Sigmoid colon (tissue), 7 donors: ENCODE measurements around the gene PLEKHM1. TPM values are rescaled to one million over a fixed set of nuclear protein-coding genes. Genes with fewer than 3 reads are reported as not detected.
A peak's percentile ranks its signal among the peaks of the same experiment; 100 is the strongest.

Experiments used
- DNase-seq: peaks from one replicate; pipeline ENCODE4 v3.0.0-alpha.2; 2019
- H3K27ac ChIP-seq, 4 donors: fragments of 200-600 bp; sonication (generic); one replicate each; pipeline ENCODE4 v1.5.1; 2016 to 2019; ENCODE audit warnings: mild to moderate bottlenecking in 1 of 4
- H3K27me3 ChIP-seq, 3 donors: fragments of 200-600 bp; sonication (generic); one replicate each; pipeline ENCODE4 v1.5.1; 2019; ENCODE audit warnings: mild to moderate bottlenecking in 1 of 3
- H3K36me3 ChIP-seq, 4 donors: fragments of 200-600 bp; sonication (generic); one replicate each; pipeline ENCODE4 v1.5.1; 2016 to 2019
- H3K4me1 ChIP-seq, 4 donors: fragments of 200-600 bp; sonication (generic); one replicate each; pipeline ENCODE4 v1.5.1; 2017 to 2019
- H3K4me3 ChIP-seq, 4 donors: fragments of 200-600 bp; sonication (generic); one replicate each; pipeline ENCODE4 v1.5.1; 2017 to 2019; ENCODE audit warnings: mild to moderate bottlenecking in 2 of 4, moderate library complexity in 1 of 4
- H3K9me3 ChIP-seq, 4 donors: fragments of 200-600 bp in 3 of 4; sonication (generic) in 3 of 4; one replicate each; pipeline versions ENCODE4 v1.5.1 to v1.6.1; 2013 to 2019
- EP300 ChIP-seq, 4 donors: sonication (generic); formaldehyde crosslinking; IDR thresholded peaks; one replicate each; pipeline ENCODE4 v1.6.1; 2017; ENCODE audit warnings: antibody characterized with exemption in 4 of 4
- POLR2A ChIP-seq, 2 donors: fragments of 450-650 bp; IDR thresholded peaks; one replicate each; pipeline ENCODE4 v1.6.1; 2016; ENCODE audit warnings: antibody characterized with exemption in 2 of 2, mild to moderate bottlenecking in 2 of 2, moderate library complexity in 2 of 2
- POLR2AphosphoS5 ChIP-seq, 4 donors: sonication (generic); formaldehyde crosslinking; IDR thresholded peaks; one replicate each; pipeline ENCODE4 v1.6.1; 2017; ENCODE audit warnings: antibody characterized with exemption in 4 of 4
- WGBS, 2 donors: extraction: QIAGEN DNeasy Blood & Tissue Kit; methylation state at CpG; one replicate each; pipeline ENCODE4 v1.1.7; 2013; 5-methylcytosine and 5-hydroxymethylcytosine counted together
- intact Hi-C: fragments of 100-400 bp; cut with DNase I; formaldehyde crosslinking; loops from one replicate; pipeline ENCODE4 v1.15.1; 2023
- polyA plus RNA-seq, 3 donors: library from polyadenylated mRNA; stranded (reverse); fragments of 200-250 nt; gene quantifications; one replicate each; pipeline ENCODE4 v1.2.3, GENCODE V29; 2013
- small RNA-seq, 3 donors: library from RNA; depleted of rRNA; stranded (forward); fragments of <200 nt; gene quantifications; one replicate each; pipeline ENCODE3, GENCODE V24; 2016
- total RNA-seq, 4 donors: library from RNA; depleted of rRNA; stranded (reverse); fragments of >200 nt; gene quantifications; one replicate each; pipeline ENCODE4 v1.1.0, GENCODE V29; 2016
- TF ChIP-seq, protein P1 (sequence below), 4 experiments: fragments of 450-650 bp in 3 of 4; fragments of 200-600 bp in 1 of 4; IDR thresholded peaks; one replicate each; pipeline ENCODE4 v1.5.1; 2016 to 2019; ENCODE audit warnings: antibody characterized with exemption in 4 of 4, mild to moderate bottlenecking in 3 of 4, moderate library complexity in 2 of 4
- donor health status: healthy with polysubstance abuse.
- donor health status: Bipolar disorder and iron deficiency.
- donor health status: healthy.

PLEKHM1 gene
- total and polyA plus RNA-seq, 7 donors = 17.4 to 43.4 (median 26.7) TPM

DNA sequence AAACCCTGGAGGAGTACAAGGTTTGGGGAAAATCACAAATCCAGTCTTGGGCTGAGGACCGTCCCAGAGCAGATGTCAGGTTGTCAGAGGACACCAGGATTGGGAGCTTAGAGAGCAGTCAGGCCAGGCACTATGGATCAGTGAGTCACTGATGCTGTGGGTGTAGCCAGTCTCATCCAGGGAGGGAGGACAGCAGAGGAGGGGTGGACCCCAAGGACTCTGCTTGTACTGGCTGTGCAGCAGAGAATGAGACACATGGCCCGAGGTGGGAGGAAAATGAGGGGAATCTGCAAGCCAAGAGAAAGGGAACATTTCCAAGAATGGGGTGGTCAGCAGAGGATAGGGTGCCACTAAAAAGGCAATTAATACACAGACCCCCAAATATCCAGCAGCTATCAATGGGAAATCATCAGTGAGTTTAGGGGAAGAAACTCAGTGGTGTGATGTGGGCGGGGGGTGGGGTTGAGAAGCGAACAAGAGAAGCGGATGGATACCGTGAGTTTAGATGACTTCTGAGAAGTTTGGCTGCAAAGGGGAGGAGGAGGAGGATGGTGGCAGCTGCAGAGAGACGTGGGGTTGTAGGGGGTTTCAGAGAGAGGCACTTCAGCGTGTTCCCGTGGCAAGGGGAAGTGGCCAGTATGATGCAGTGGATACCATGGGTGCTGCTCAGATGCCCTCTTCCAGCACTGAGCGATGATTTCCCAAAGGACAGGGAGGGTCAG, 101.8 kb downstream of the PLEKHM1 start:
- Histone ChIP-seq H3K27me3 (no peaks in the 10 kb centered on the region), H3K27ac (no peak overlapping the region), H3K36me3 (no peaks in the 10 kb centered on the region), H3K9me3 (no peaks in the 10 kb centered on the region), H3K4me3 (no peak overlapping the region), H3K4me1 (peaks cover 0 to 6% (median 5%) of the 10 kb centered on the region in 4 donors)
- intact Hi-C loops = no loop called here
- TF ChIP-seq POLR2A (IDR thresholded peaks at IDR 0.05) (no peak), POLR2AphosphoS5 (IDR thresholded peaks at IDR 0.05) (no peak), EP300 (IDR thresholded peaks at IDR 0.05) (no peak)
- TF ChIP-seq, protein P1, sequence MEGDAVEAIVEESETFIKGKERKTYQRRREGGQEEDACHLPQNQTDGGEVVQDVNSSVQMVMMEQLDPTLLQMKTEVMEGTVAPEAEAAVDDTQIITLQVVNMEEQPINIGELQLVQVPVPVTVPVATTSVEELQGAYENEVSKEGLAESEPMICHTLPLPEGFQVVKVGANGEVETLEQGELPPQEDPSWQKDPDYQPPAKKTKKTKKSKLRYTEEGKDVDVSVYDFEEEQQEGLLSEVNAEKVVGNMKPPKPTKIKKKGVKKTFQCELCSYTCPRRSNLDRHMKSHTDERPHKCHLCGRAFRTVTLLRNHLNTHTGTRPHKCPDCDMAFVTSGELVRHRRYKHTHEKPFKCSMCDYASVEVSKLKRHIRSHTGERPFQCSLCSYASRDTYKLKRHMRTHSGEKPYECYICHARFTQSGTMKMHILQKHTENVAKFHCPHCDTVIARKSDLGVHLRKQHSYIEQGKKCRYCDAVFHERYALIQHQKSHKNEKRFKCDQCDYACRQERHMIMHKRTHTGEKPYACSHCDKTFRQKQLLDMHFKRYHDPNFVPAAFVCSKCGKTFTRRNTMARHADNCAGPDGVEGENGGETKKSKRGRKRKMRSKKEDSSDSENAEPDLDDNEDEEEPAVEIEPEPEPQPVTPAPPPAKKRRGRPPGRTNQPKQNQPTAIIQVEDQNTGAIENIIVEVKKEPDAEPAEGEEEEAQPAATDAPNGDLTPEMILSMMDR (IDR thresholded peaks at IDR 0.05) = no peak
- 63 to 79% methylated on average over 10 of the region's 10 CpGs for WGBS, 2 donors
- DNase-seq = peak; percentile 53

DNA sequence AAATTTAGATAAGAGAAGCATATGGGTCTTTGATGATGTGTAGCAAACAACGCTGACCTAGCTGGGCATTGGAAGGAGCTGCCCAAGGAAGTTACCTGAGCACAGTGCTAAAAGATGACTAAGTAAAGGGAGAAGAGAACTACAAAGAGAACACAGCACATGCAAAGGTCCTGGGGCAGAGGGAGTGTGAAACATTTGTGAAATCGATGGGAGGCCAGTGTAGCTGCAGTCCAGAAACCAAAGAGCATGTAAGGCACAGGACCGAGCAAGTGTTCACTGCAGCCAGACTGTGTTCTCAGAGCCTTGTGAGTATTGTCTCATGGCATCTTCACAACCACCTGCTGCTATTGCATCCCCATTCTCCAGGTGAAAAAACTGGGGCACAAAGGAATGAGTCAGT, 102.8 kb downstream of the PLEKHM1 start:
- WGBS, 2 donors = 87 to 90% methylated on average over 3 of the region's 3 CpGs

DNA sequence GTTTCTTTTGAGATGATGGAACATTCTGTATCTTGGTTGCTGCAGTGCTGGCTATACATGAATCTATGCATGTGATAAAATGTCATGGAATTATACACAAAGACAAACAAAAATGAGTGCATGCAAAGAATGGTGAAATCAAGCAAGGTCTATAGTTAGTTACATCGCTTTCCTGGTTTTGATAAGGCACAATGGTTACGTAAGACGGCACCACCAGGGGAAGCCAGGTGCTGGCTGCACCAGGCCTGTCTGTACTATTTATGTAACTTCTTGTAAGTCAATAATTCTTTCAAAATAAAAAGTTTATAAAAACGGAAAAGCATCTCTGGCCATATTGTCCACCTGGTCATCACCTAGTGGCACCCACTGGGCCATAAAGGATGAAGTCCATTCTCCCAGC, 104.3 kb downstream of the PLEKHM1 start:
- Histone ChIP-seq H3K4me3 (no peak overlapping the region), H3K27me3 (no peaks in the 10 kb centered on the region), H3K27ac (no peak overlapping the region), H3K4me1 (peaks cover 0 to 6% (median 5%) of the 10 kb centered on the region in 4 donors), H3K9me3 (no peaks in the 10 kb centered on the region), H3K36me3 (no peaks in the 10 kb centered on the region)
- intact Hi-C loops = no loop called here
- DNase-seq = no peak
- 61 to 79% methylated on average over 4 of the region's 4 CpGs for WGBS, 2 donors
- TF ChIP-seq EP300 (IDR thresholded peaks at IDR 0.05) (no peak), POLR2A (IDR thresholded peaks at IDR 0.05) (no peak), POLR2AphosphoS5 (IDR thresholded peaks at IDR 0.05) (no peak)
- TF ChIP-seq, protein P1 (IDR thresholded peaks at IDR 0.05) = no peak

More for the DNA sequence above, 102.8 kb downstream of the PLEKHM1 start:
- Histone ChIP-seq H3K4me1 (peaks cover 0 to 6% (median 5%) of the 10 kb centered on the region in 4 donors), H3K36me3 (no peaks in the 10 kb centered on the region), H3K27me3 (no peaks in the 10 kb centered on the region), H3K27ac (no peak overlapping the region), H3K4me3 (no peak overlapping the region), H3K9me3 (no peaks in the 10 kb centered on the region)
- intact Hi-C loops = no loop called here
- TF ChIP-seq POLR2A (IDR thresholded peaks at IDR 0.05) = no peak
- no peak for TF ChIP-seq POLR2AphosphoS5 (IDR thresholded peaks at IDR 0.05)
- DNase-seq = no peak

Small RNA genes lying within 50 kb of the gene (small RNA-seq; reads per million reads assigned to genes)
- gene RF00017 = 0 reads per million in 3 donors

Other genes starting within 250 kb of the PLEKHM1 start
- gene SPATA32, start 228.6 kb downstream of the PLEKHM1 start, total RNA-seq = not detected
- under 1 TPM in 1 of 3 donors, not detected in 2; 0.07 TPM for gene SPATA32, start 228.6 kb downstream of the PLEKHM1 start, polyA plus RNA-seq
- 10 to 100 TPM in 3 of 4 donors, 1 to 10 TPM in 1; 9.2 to 28.5 (median 14.1) TPM for gene MAP3K14, start 173.7 kb downstream of the PLEKHM1 start, total RNA-seq
- gene MAP3K14, start 173.7 kb downstream of the PLEKHM1 start, polyA plus RNA-seq = 10 to 100 TPM in 1 of 3 donors, 1 to 10 TPM in 2; 7.2 to 20.8 (median 9.0) TPM
- 10 to 100 TPM in 1 of 4 donors, 1 to 10 TPM in 3; 9.1 to 16.6 (median 9.5) TPM for gene ARHGAP27, start 57.9 kb downstream of the PLEKHM1 start, total RNA-seq
- 100 to 1,000 TPM in 1 of 3 donors, 10 to 100 TPM in 2; 40.8 to 144 (median 59.4) TPM for gene ARHGAP27, start 57.9 kb downstream of the PLEKHM1 start, polyA plus RNA-seq